SK-N-SH (cell line): ENCODE data around the gene TPD52L2. TPM values are rescaled to one million over a fixed set of nuclear protein-coding genes. Genes with fewer than 3 reads are reported as not detected.

Source experiments
- CTCF ChIA-PET: fragments of 300-600, 350-600 bp; formaldehyde crosslinking; extraction: SDS; loops from one replicate; lab custom pipeline; 2021; lab: Yijun Ruan, JAX
- POLR2A ChIA-PET: fragments of 350-600 bp; sonication (Branson Sonifier 250); formaldehyde crosslinking; extraction: SDS; loops from one replicate; lab custom pipeline; 2020; ENCODE audit warnings: antibody characterized with exemption, inconsistent platforms; lab: Yijun Ruan, JAX
- DNase-seq: peaks from one replicate; pipeline ENCODE4 v3.0.0; 2012
- H2AFZ ChIP-seq: fragments of 200-600 bp; sonication (generic); 2 replicates; pipeline ENCODE4 v1.8.1; 2016; ENCODE audit warnings: antibody characterized with exemption, mild to moderate bottlenecking, low read depth
- H3F3A ChIP-seq: fragments of 200-600 bp; sonication (generic); replicated peaks from 2 replicates; pipeline ENCODE3; 2016; ENCODE audit warnings: antibody characterized with exemption, mild to moderate bottlenecking; ENCODE audit not compliant: insufficient read depth
- H3K27ac ChIP-seq, 2 experiments: fragments of 200-500 bp in 1 of 2; fragments of 200-600 bp in 1 of 2; sonication (Bioruptor generic) in 1 of 2; sonication (generic), shearing (Covaris generic) in 1 of 2; 2 replicates each; pipeline versions ENCODE4 v1.5.1 to v1.6.1; 2014 to 2016; ENCODE audit warnings: low read depth in 2 of 2, inconsistent platforms in 1 of 2, low read length in 1 of 2, mild to moderate bottlenecking in 1 of 2, mixed read lengths in 1 of 2
- H3K27me3 ChIP-seq: fragments of 200-600 bp; sonication (generic), shearing (Covaris generic); 2 replicates; pipeline ENCODE4 v1.6.1; 2016; ENCODE audit warnings: mixed run types; ENCODE audit not compliant: insufficient read depth
- H3K36me3 ChIP-seq, 2 experiments: fragments of 200-500 bp in 1 of 2; fragments of 200-600 bp in 1 of 2; sonication (Bioruptor generic) in 1 of 2; sonication (generic) in 1 of 2; replicated peaks in 1 of 2; 2 replicates each; pipeline versions ENCODE3 to v1.5.1; 2014 to 2016; ENCODE audit warnings: low read length in 1 of 2, mild to moderate bottlenecking in 1 of 2; ENCODE audit not compliant: insufficient read depth in 2 of 2, control insufficient read depth in 1 of 2
- H3K4me1 ChIP-seq, 2 experiments: fragments of 200-500 bp in 1 of 2; fragments of 200-600 bp in 1 of 2; sonication (Bioruptor generic) in 1 of 2; sonication (generic), shearing (Covaris generic) in 1 of 2; 2 replicates each; pipeline versions ENCODE4 v1.5.1 to v1.6.1; 2014 to 2016; ENCODE audit warnings: low read depth in 1 of 2, low read length in 1 of 2, mixed run types in 1 of 2; ENCODE audit not compliant: insufficient read depth in 2 of 2, control insufficient read depth in 1 of 2
- H3K4me2 ChIP-seq: fragments of 200-600 bp; sonication (generic), shearing (Covaris generic); 2 replicates; pipeline ENCODE4 v1.6.1; 2017; ENCODE audit warnings: mixed run types
- H3K4me3 ChIP-seq, 2 experiments: fragments of 200-500 bp in 1 of 2; fragments of 200-600 bp in 1 of 2; sonication (Bioruptor generic) in 1 of 2; sonication (generic), shearing (Covaris generic) in 1 of 2; 2 replicates each; pipeline versions ENCODE4 v1.5.1 to v1.8.1; 2014 to 2016; ENCODE audit warnings: low read depth in 2 of 2, inconsistent platforms in 1 of 2, low read length in 1 of 2, mild to moderate bottlenecking in 1 of 2, mixed read lengths in 1 of 2, moderate library complexity in 1 of 2
- H3K79me2 ChIP-seq: fragments of 200-600 bp; sonication (generic); 2 replicates; pipeline ENCODE4 v1.8.1; 2017; ENCODE audit warnings: mild to moderate bottlenecking; ENCODE audit not compliant: insufficient read depth
- H3K9ac ChIP-seq: fragments of 200-600 bp; sonication (generic); 2 replicates; pipeline ENCODE4 v1.6.1; 2017; ENCODE audit warnings: mixed run types
- H3K9me2 ChIP-seq: fragments of 200-600 bp; sonication (generic); 2 replicates; pipeline ENCODE4 v1.6.1; 2017; ENCODE audit warnings: mixed run types
- H3K9me3 ChIP-seq: fragments of 200-600 bp; sonication (generic); 2 replicates; pipeline ENCODE4 v1.6.1; 2017; ENCODE audit warnings: mixed run types, mild to moderate bottlenecking, moderate library complexity
- H4K20me1 ChIP-seq: fragments of 200-600 bp; sonication (generic); 2 replicates; pipeline ENCODE4 v1.6.1; 2017; ENCODE audit warnings: mild to moderate bottlenecking, mixed run types; ENCODE audit not compliant: insufficient read depth
- CHD2 ChIP-seq: fragments of 150-350 bp; IDR thresholded peaks from 2 replicates; pipeline ENCODE4 v1.6.1; 2018; ENCODE audit warnings: low read length; ENCODE audit not compliant: partially characterized antibody
- EP300 ChIP-seq, 2 experiments: IDR thresholded peaks; 2 replicates each; pipeline versions ENCODE4 v1.4.0 to v1.6.1; 2012; ENCODE audit warnings: borderline replicate concordance in 1 of 2, low read depth in 1 of 2, low read length in 1 of 2
- EZH2phosphoT487 ChIP-seq: fragments of 200-600 bp; sonication (generic); IDR thresholded peaks from 2 replicates; pipeline ENCODE4 v1.6.1; 2017; ENCODE audit warnings: low read depth, mixed run types, mild to moderate bottlenecking, antibody characterized with exemption, moderate library complexity, borderline replicate concordance
- FOSL2 ChIP-seq: IDR thresholded peaks from 2 replicates; pipeline ENCODE4 v1.4.0; 2012; ENCODE audit warnings: low read depth, mild to moderate bottlenecking, moderate library complexity, borderline replicate concordance
- FOXJ3 ChIP-seq: sonication (generic); formaldehyde crosslinking; IDR thresholded peaks from 2 replicates; pipeline ENCODE4 v1.5.1; 2020; ENCODE audit warnings: mild to moderate bottlenecking, missing genetic modification reagents
- GABPA ChIP-seq: IDR thresholded peaks from 2 replicates; pipeline ENCODE4 v1.4.0; 2012; ENCODE audit warnings: low read depth, mild to moderate bottlenecking
- GATA2 ChIP-seq: sonication (generic); formaldehyde crosslinking; IDR thresholded peaks from 2 replicates; pipeline ENCODE4 v1.5.0; 2020; ENCODE audit warnings: mild to moderate bottlenecking, missing genetic modification reagents
- JUND ChIP-seq: IDR thresholded peaks from 2 replicates; pipeline ENCODE4 v1.4.0; 2012
- MXI1 ChIP-seq: IDR thresholded peaks from 2 replicates; pipeline ENCODE4 v1.6.1; 2012; ENCODE audit warnings: mild to moderate bottlenecking, low read depth, low read length, improper control_type of control experiment
- NFIC ChIP-seq: IDR thresholded peaks from 2 replicates; pipeline ENCODE4 v1.4.0; 2012; ENCODE audit warnings: borderline replicate concordance
- NRF1 ChIP-seq: IDR thresholded peaks from 2 replicates; pipeline ENCODE4 v1.6.1; 2012; ENCODE audit warnings: low read depth, mild to moderate bottlenecking, low read length
- POLR2AphosphoS5 ChIP-seq: IDR thresholded peaks from 2 replicates; pipeline ENCODE4 v1.6.1; 2012; ENCODE audit warnings: low read depth, low read length
- RAD21 ChIP-seq: IDR thresholded peaks from 2 replicates; pipeline ENCODE4 v1.6.1; 2012; ENCODE audit warnings: mild to moderate bottlenecking, low read length
- RCOR1 ChIP-seq: fragments of 150-350 bp; IDR thresholded peaks from 2 replicates; pipeline ENCODE4 v1.6.1; 2017; ENCODE audit warnings: antibody characterized with exemption, low read length
- RXRA ChIP-seq: IDR thresholded peaks from 2 replicates; pipeline ENCODE4 v1.4.0; 2012; ENCODE audit warnings: low read depth, mild to moderate bottlenecking, borderline replicate concordance
- SIN3A ChIP-seq: IDR thresholded peaks from 2 replicates; pipeline ENCODE4 v1.6.1; 2012; ENCODE audit warnings: low read depth, mild to moderate bottlenecking, low read length, moderate library complexity, borderline replicate concordance
- SMC3 ChIP-seq: IDR thresholded peaks from 2 replicates; pipeline ENCODE4 v1.6.1; 2012; ENCODE audit warnings: low read depth, low read length, improper control_type of control experiment
- TAF1 ChIP-seq: IDR thresholded peaks from 2 replicates; pipeline ENCODE4 v1.6.1; 2012; ENCODE audit warnings: low read depth, mild to moderate bottlenecking, low read length, moderate library complexity, borderline replicate concordance
- TCF12 ChIP-seq: IDR thresholded peaks from 2 replicates; pipeline ENCODE4 v1.4.0; 2012
- TEAD4 ChIP-seq: IDR thresholded peaks from 2 replicates; pipeline ENCODE4 v1.4.0; 2012; ENCODE audit warnings: mild to moderate bottlenecking, borderline replicate concordance; ENCODE audit not compliant: insufficient read depth
- WGBS: methylation state at CpG from one replicate; pipeline ENCODE4 v1.1.6; 2017; ENCODE audit warnings: low lambda C conversion rate; 5-methylcytosine and 5-hydroxymethylcytosine counted together
- polyA plus RNA-seq, 3 experiments: library from polyadenylated mRNA; depleted of rRNA; stranded (reverse); fragments of >200 nt; gene quantifications; 2 replicates each; pipeline ENCODE4 v1.2.3, GENCODE V29; 2012
- TF ChIP-seq, protein P1 (sequence below): IDR thresholded peaks from 2 replicates; pipeline ENCODE4 v1.4.0; 2012; ENCODE audit warnings: low read depth
- TF ChIP-seq, protein P2 (sequence below): fragments of 200-600 bp; sonication (generic); IDR thresholded peaks from 2 replicates; pipeline ENCODE4 v1.6.1; 2017; ENCODE audit warnings: antibody characterized with exemption, mild to moderate bottlenecking, moderate library complexity
- TF ChIP-seq, protein P3 (sequence below): IDR thresholded peaks from 2 replicates; pipeline ENCODE4; 2012
- TF ChIP-seq, protein P4 (sequence below): fragments of 150-350 bp; IDR thresholded peaks from 2 replicates; pipeline ENCODE4 v1.6.1; 2016; ENCODE audit warnings: mild to moderate bottlenecking, low read depth, low read length
- TF ChIP-seq, protein P5 (sequence below): IDR thresholded peaks from 2 replicates; pipeline ENCODE4 v1.4.0; 2012; ENCODE audit warnings: low read depth, borderline replicate concordance
- TF ChIP-seq, protein P6 (sequence below): IDR thresholded peaks from 2 replicates; pipeline ENCODE4 v1.4.0; 2012; ENCODE audit warnings: low read depth, borderline replicate concordance

TPD52L2 gene
- polyA plus RNA-seq, 1 of the 3 experiments (the other 2 are of a cell fraction): 137 TPM

DNA sequence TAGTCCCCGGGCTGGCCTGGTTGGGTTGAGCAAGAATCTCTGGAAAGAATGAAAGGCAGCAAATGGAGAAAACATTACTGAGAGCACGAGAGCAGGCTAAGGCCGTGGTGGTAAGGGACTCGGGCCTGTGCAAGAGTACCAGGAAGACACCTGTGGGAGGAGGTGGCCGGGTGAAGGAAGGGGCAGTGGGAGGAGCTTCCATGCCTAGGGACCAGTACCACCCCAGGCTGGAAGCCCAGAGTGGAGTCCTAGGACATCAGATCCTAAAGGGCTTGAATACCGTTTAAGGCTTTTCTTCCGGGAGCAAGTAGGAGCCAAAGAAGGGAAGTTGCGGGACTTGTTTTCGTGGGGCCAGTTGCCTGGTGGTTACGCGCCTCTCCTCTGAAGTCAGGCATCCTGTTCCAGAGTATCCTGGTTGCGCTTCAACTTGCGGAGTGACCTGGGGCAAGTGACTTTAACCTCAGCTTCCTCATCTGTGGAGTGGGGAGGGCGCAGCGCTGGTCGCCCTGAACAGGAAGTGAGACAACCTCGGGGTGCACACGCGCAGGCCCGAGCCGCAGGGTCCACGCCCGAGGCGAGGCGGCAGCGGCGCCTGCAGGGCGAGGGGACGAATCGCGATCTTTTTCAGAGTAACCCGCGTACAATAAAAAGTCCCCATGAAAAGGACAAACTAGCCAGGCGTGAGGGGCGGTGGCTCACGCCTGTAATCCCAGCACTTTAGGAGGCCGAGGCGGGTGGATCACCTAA is 1.1 kb upstream of the TPD52L2 start:
- ChIA-PET POLR2A (interaction anchor here (0.9 to 2.1 kb wide), 4 partner anchors 9 to 166 kb away, joined by 3 to 12 read pairs (median 3); no protein-coding TSS in a partner anchor), CTCF (interaction anchor here (0.8 to 4.2 kb wide), 14 partner anchors 8 to 326 kb away, joined by 3 to 30 read pairs (median 4); partner anchors contain the start of gene PRPF6)
- H3K4me1 ChIP-seq: peaks cover 0 to 17% of the 10 kb centered on the region in 2 experiments; a peak in 1 of 4 replicates
- no peaks in the 10 kb centered on the region for H3K27me3 ChIP-seq
- peaks cover 3% of the 10 kb centered on the region for H3F3A ChIP-seq
- H4K20me1 ChIP-seq: 0 out of 2 replicates have a peak, but pooled peaks cover 5% of the 10 kb centered on the region
- peak overlapping the region in 1 of 2 experiments; percentile 51; a peak in 2 of 4 replicates for H3K27ac ChIP-seq
- H3K4me2 ChIP-seq: peak overlapping the region; percentile 98
- H3K9me3 ChIP-seq: no peaks in the 10 kb centered on the region
- H3K9ac ChIP-seq: peak overlapping the region; percentile 95
- no peaks in the 10 kb centered on the region for H3K9me2 ChIP-seq
- H3K79me2 ChIP-seq: peaks cover 54% of the 10 kb centered on the region
- H3K36me3 ChIP-seq: peaks cover 12 to 15% of the 10 kb centered on the region in 2 experiments
- WGBS: 32% methylated on average over 32 of the region's 38 CpGs
- H2AFZ ChIP-seq: peak overlapping the region; percentile 87
- DNase-seq: peak; percentile 77
- peak overlapping the region; percentile 78 to 97 for H3K4me3 ChIP-seq
- TF ChIP-seq FOXJ3 (CRISPR knock-in tag) (no peak), RXRA (no peak), RAD21 (peak; percentile 65), MXI1 (no peak), CHD2 (no peak), TCF12 (no peak), TAF1 (no peak), RCOR1 (no peak), SMC3 (peak; percentile 44), EZH2phosphoT487 (no peak), NRF1 (peak; percentile 57), TEAD4 (no peak), JUND (no peak), NFIC (no peak), GABPA (peak; percentile 48; the same call in 1 of the 2 replicates), SIN3A (no peak), FOSL2 (no peak), GATA2 (CRISPR knock-in tag) (no peak), POLR2AphosphoS5 (0 out of 2 replicates have a peak, but pooled peaks have one; percentile 18), EP300 (IDR thresholded peaks at IDR 0.05; ENCODE audit: borderline replicate concordance in 1 of 2, low read depth in 1 of 2, low read length in 1 of 2) (no peak)
- TF ChIP-seq, protein P1, sequence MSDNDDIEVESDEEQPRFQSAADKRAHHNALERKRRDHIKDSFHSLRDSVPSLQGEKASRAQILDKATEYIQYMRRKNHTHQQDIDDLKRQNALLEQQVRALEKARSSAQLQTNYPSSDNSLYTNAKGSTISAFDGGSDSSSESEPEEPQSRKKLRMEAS: peak; percentile 54; the same call in 1 of the 2 replicates
- TF ChIP-seq, protein P2, sequence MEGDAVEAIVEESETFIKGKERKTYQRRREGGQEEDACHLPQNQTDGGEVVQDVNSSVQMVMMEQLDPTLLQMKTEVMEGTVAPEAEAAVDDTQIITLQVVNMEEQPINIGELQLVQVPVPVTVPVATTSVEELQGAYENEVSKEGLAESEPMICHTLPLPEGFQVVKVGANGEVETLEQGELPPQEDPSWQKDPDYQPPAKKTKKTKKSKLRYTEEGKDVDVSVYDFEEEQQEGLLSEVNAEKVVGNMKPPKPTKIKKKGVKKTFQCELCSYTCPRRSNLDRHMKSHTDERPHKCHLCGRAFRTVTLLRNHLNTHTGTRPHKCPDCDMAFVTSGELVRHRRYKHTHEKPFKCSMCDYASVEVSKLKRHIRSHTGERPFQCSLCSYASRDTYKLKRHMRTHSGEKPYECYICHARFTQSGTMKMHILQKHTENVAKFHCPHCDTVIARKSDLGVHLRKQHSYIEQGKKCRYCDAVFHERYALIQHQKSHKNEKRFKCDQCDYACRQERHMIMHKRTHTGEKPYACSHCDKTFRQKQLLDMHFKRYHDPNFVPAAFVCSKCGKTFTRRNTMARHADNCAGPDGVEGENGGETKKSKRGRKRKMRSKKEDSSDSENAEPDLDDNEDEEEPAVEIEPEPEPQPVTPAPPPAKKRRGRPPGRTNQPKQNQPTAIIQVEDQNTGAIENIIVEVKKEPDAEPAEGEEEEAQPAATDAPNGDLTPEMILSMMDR: peak; percentile 62
- TF ChIP-seq, protein P3, sequence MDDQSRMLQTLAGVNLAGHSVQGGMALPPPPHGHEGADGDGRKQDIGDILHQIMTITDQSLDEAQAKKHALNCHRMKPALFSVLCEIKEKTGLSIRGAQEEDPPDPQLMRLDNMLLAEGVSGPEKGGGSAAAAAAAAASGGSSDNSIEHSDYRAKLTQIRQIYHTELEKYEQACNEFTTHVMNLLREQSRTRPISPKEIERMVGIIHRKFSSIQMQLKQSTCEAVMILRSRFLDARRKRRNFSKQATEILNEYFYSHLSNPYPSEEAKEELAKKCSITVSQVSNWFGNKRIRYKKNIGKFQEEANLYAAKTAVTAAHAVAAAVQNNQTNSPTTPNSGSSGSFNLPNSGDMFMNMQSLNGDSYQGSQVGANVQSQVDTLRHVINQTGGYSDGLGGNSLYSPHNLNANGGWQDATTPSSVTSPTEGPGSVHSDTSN: no peak
- TF ChIP-seq, protein P4, sequence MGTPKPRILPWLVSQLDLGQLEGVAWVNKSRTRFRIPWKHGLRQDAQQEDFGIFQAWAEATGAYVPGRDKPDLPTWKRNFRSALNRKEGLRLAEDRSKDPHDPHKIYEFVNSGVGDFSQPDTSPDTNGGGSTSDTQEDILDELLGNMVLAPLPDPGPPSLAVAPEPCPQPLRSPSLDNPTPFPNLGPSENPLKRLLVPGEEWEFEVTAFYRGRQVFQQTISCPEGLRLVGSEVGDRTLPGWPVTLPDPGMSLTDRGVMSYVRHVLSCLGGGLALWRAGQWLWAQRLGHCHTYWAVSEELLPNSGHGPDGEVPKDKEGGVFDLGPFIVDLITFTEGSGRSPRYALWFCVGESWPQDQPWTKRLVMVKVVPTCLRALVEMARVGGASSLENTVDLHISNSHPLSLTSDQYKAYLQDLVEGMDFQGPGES: no peak
- TF ChIP-seq, protein P5, sequence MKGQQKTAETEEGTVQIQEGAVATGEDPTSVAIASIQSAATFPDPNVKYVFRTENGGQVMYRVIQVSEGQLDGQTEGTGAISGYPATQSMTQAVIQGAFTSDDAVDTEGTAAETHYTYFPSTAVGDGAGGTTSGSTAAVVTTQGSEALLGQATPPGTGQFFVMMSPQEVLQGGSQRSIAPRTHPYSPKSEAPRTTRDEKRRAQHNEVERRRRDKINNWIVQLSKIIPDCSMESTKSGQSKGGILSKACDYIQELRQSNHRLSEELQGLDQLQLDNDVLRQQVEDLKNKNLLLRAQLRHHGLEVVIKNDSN: no peak
- TF ChIP-seq, protein P6, sequence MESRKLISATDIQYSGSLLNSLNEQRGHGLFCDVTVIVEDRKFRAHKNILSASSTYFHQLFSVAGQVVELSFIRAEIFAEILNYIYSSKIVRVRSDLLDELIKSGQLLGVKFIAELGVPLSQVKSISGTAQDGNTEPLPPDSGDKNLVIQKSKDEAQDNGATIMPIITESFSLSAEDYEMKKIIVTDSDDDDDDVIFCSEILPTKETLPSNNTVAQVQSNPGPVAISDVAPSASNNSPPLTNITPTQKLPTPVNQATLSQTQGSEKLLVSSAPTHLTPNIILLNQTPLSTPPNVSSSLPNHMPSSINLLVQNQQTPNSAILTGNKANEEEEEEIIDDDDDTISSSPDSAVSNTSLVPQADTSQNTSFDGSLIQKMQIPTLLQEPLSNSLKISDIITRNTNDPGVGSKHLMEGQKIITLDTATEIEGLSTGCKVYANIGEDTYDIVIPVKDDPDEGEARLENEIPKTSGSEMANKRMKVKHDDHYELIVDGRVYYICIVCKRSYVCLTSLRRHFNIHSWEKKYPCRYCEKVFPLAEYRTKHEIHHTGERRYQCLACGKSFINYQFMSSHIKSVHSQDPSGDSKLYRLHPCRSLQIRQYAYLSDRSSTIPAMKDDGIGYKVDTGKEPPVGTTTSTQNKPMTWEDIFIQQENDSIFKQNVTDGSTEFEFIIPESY: no peak
